SK-N-SH (cell line): ENCODE data around the gene CTBP2. TPM values are rescaled to one million over a fixed set of nuclear protein-coding genes. Genes with fewer than 3 reads are reported as not detected.

ENCODE experiments used
- CTCF ChIA-PET: fragments of 300-600, 350-600 bp; formaldehyde crosslinking; extraction: SDS; loops from one replicate; lab custom pipeline; 2021; lab: Yijun Ruan, JAX
- POLR2A ChIA-PET: fragments of 350-600 bp; sonication (Branson Sonifier 250); formaldehyde crosslinking; extraction: SDS; loops from one replicate; lab custom pipeline; 2020; ENCODE audit warnings: antibody characterized with exemption, inconsistent platforms; lab: Yijun Ruan, JAX
- DNase-seq: peaks from one replicate; pipeline ENCODE4 v3.0.0; 2012
- H2AFZ ChIP-seq: fragments of 200-600 bp; sonication (generic); 2 replicates; pipeline ENCODE4 v1.8.1; 2016; ENCODE audit warnings: antibody characterized with exemption, mild to moderate bottlenecking, low read depth
- H3F3A ChIP-seq: fragments of 200-600 bp; sonication (generic); replicated peaks from 2 replicates; pipeline ENCODE3; 2016; ENCODE audit warnings: antibody characterized with exemption, mild to moderate bottlenecking; ENCODE audit not compliant: insufficient read depth
- H3K27ac ChIP-seq, 2 experiments: fragments of 200-500 bp in 1 of 2; fragments of 200-600 bp in 1 of 2; sonication (Bioruptor generic) in 1 of 2; sonication (generic), shearing (Covaris generic) in 1 of 2; 2 replicates each; pipeline versions ENCODE4 v1.5.1 to v1.6.1; 2014 to 2016; ENCODE audit warnings: low read depth in 2 of 2, inconsistent platforms in 1 of 2, low read length in 1 of 2, mild to moderate bottlenecking in 1 of 2, mixed read lengths in 1 of 2
- H3K27me3 ChIP-seq: fragments of 200-600 bp; sonication (generic), shearing (Covaris generic); 2 replicates; pipeline ENCODE4 v1.6.1; 2016; ENCODE audit warnings: mixed run types; ENCODE audit not compliant: insufficient read depth
- H3K36me3 ChIP-seq, 2 experiments: fragments of 200-500 bp in 1 of 2; fragments of 200-600 bp in 1 of 2; sonication (Bioruptor generic) in 1 of 2; sonication (generic) in 1 of 2; replicated peaks in 1 of 2; 2 replicates each; pipeline versions ENCODE3 to v1.5.1; 2014 to 2016; ENCODE audit warnings: low read length in 1 of 2, mild to moderate bottlenecking in 1 of 2; ENCODE audit not compliant: insufficient read depth in 2 of 2, control insufficient read depth in 1 of 2
- H3K4me1 ChIP-seq, 2 experiments: fragments of 200-500 bp in 1 of 2; fragments of 200-600 bp in 1 of 2; sonication (Bioruptor generic) in 1 of 2; sonication (generic), shearing (Covaris generic) in 1 of 2; 2 replicates each; pipeline versions ENCODE4 v1.5.1 to v1.6.1; 2014 to 2016; ENCODE audit warnings: low read depth in 1 of 2, low read length in 1 of 2, mixed run types in 1 of 2; ENCODE audit not compliant: insufficient read depth in 2 of 2, control insufficient read depth in 1 of 2
- H3K4me2 ChIP-seq: fragments of 200-600 bp; sonication (generic), shearing (Covaris generic); 2 replicates; pipeline ENCODE4 v1.6.1; 2017; ENCODE audit warnings: mixed run types
- H3K4me3 ChIP-seq, 2 experiments: fragments of 200-500 bp in 1 of 2; fragments of 200-600 bp in 1 of 2; sonication (Bioruptor generic) in 1 of 2; sonication (generic), shearing (Covaris generic) in 1 of 2; 2 replicates each; pipeline versions ENCODE4 v1.5.1 to v1.8.1; 2014 to 2016; ENCODE audit warnings: low read depth in 2 of 2, inconsistent platforms in 1 of 2, low read length in 1 of 2, mild to moderate bottlenecking in 1 of 2, mixed read lengths in 1 of 2, moderate library complexity in 1 of 2
- H3K79me2 ChIP-seq: fragments of 200-600 bp; sonication (generic); 2 replicates; pipeline ENCODE4 v1.8.1; 2017; ENCODE audit warnings: mild to moderate bottlenecking; ENCODE audit not compliant: insufficient read depth
- H3K9ac ChIP-seq: fragments of 200-600 bp; sonication (generic); 2 replicates; pipeline ENCODE4 v1.6.1; 2017; ENCODE audit warnings: mixed run types
- H3K9me2 ChIP-seq: fragments of 200-600 bp; sonication (generic); 2 replicates; pipeline ENCODE4 v1.6.1; 2017; ENCODE audit warnings: mixed run types
- H3K9me3 ChIP-seq: fragments of 200-600 bp; sonication (generic); 2 replicates; pipeline ENCODE4 v1.6.1; 2017; ENCODE audit warnings: mixed run types, mild to moderate bottlenecking, moderate library complexity
- H4K20me1 ChIP-seq: fragments of 200-600 bp; sonication (generic); 2 replicates; pipeline ENCODE4 v1.6.1; 2017; ENCODE audit warnings: mild to moderate bottlenecking, mixed run types; ENCODE audit not compliant: insufficient read depth
- CTCF ChIP-seq: fragments of 200-600 bp; sonication (generic); IDR thresholded peaks from 2 replicates; pipeline ENCODE4 v1.6.1; 2017; ENCODE audit warnings: antibody characterized with exemption, mild to moderate bottlenecking, moderate library complexity
- ELF1 ChIP-seq: IDR thresholded peaks from 2 replicates; pipeline ENCODE4 v1.4.0; 2012
- EP300 ChIP-seq, 2 experiments: IDR thresholded peaks; 2 replicates each; pipeline versions ENCODE4 v1.4.0 to v1.6.1; 2012; ENCODE audit warnings: borderline replicate concordance in 1 of 2, low read depth in 1 of 2, low read length in 1 of 2
- FOSL2 ChIP-seq: IDR thresholded peaks from 2 replicates; pipeline ENCODE4 v1.4.0; 2012; ENCODE audit warnings: low read depth, mild to moderate bottlenecking, moderate library complexity, borderline replicate concordance
- FOXM1 ChIP-seq: IDR thresholded peaks from 2 replicates; pipeline ENCODE4 v1.4.0; 2012; ENCODE audit warnings: low read depth, mild to moderate bottlenecking
- GATA2 ChIP-seq: sonication (generic); formaldehyde crosslinking; IDR thresholded peaks from 2 replicates; pipeline ENCODE4 v1.5.0; 2020; ENCODE audit warnings: mild to moderate bottlenecking, missing genetic modification reagents
- IRF3 ChIP-seq: fragments of 150-350 bp; IDR thresholded peaks from 2 replicates; pipeline ENCODE4 v1.6.1; 2016; ENCODE audit warnings: mild to moderate bottlenecking, low read depth, low read length
- PBX3 ChIP-seq: IDR thresholded peaks from 2 replicates; pipeline ENCODE4; 2012
- RAD21 ChIP-seq: IDR thresholded peaks from 2 replicates; pipeline ENCODE4 v1.6.1; 2012; ENCODE audit warnings: mild to moderate bottlenecking, low read length
- REST ChIP-seq: IDR thresholded peaks from 2 replicates; pipeline ENCODE4 v1.6.1; 2012; ENCODE audit warnings: mild to moderate bottlenecking, low read depth, low read length, moderate library complexity
- RFX5 ChIP-seq: IDR thresholded peaks from 2 replicates; pipeline ENCODE4 v1.6.1; 2012; ENCODE audit warnings: mild to moderate bottlenecking, improper control_type of control experiment, low read length
- SMC3 ChIP-seq: IDR thresholded peaks from 2 replicates; pipeline ENCODE4 v1.6.1; 2012; ENCODE audit warnings: low read depth, low read length, improper control_type of control experiment
- TAF1 ChIP-seq: IDR thresholded peaks from 2 replicates; pipeline ENCODE4 v1.6.1; 2012; ENCODE audit warnings: low read depth, mild to moderate bottlenecking, low read length, moderate library complexity, borderline replicate concordance
- TCF12 ChIP-seq: IDR thresholded peaks from 2 replicates; pipeline ENCODE4 v1.4.0; 2012
- USF1 ChIP-seq: IDR thresholded peaks from 2 replicates; pipeline ENCODE4 v1.4.0; 2012; ENCODE audit warnings: low read depth, borderline replicate concordance
- YY1 ChIP-seq: IDR thresholded peaks from 2 replicates; pipeline ENCODE4 v1.4.0; 2012; ENCODE audit warnings: low read depth, mild to moderate bottlenecking
- WGBS: methylation state at CpG from one replicate; pipeline ENCODE4 v1.1.6; 2017; ENCODE audit warnings: low lambda C conversion rate; 5-methylcytosine and 5-hydroxymethylcytosine counted together
- polyA plus RNA-seq, 3 experiments: library from polyadenylated mRNA; depleted of rRNA; stranded (reverse); fragments of >200 nt; gene quantifications; 2 replicates each; pipeline ENCODE4 v1.2.3, GENCODE V29; 2012

Gene CTBP2
- polyA plus RNA-seq, 1 of the 3 experiments (the other 2 are of a cell fraction), result 69.7 TPM

GRCh38 chr10:124955243-124955642 lies 205.1 kb downstream of the CTBP2 start:
- H3K36me3 ChIP-seq, result peaks cover 0 to 3% of the 10 kb centered on the region in 2 experiments
- no peaks in the 10 kb centered on the region for H3F3A ChIP-seq
- H3K79me2 ChIP-seq, result peaks cover 99% of the 10 kb centered on the region
- no peak for TF ChIP-seq IRF3
- TF ChIP-seq ELF1, result no peak
- no peak for TF ChIP-seq CTCF
- TF ChIP-seq EP300 (IDR thresholded peaks at IDR 0.05; ENCODE audit: borderline replicate concordance in 1 of 2, low read depth in 1 of 2, low read length in 1 of 2), result no peak
- TF ChIP-seq TCF12, result no peak
- TF ChIP-seq FOSL2, result no peak
- TF ChIP-seq RAD21, result no peak
- no peak for TF ChIP-seq GATA2
- no peak for TF ChIP-seq FOXM1
- H2AFZ ChIP-seq, result no peak overlapping the region
- H4K20me1 ChIP-seq, result peaks cover 93% of the 10 kb centered on the region
- H3K4me1 ChIP-seq, result peaks cover 0 to 2% of the 10 kb centered on the region in 2 experiments; a peak in 2 of 4 replicates
- ChIA-PET POLR2A (no interaction called here), CTCF (no interaction called here)
- H3K9ac ChIP-seq, result no peak overlapping the region
- no peaks in the 10 kb centered on the region for H3K9me2 ChIP-seq
- DNase-seq, result no peak
- WGBS, result 81% methylated on average over 7 of the region's 7 CpGs
- no peaks in the 10 kb centered on the region for H3K9me3 ChIP-seq
- H3K4me2 ChIP-seq, result no peak overlapping the region
- H3K27me3 ChIP-seq, result no peaks in the 10 kb centered on the region
- H3K4me3 ChIP-seq, result no peak overlapping the region
- no peak overlapping the region for H3K27ac ChIP-seq

- TF ChIP-seq YY1 (no peak), USF1 (no peak), TAF1 (no peak), IRF3 (no peak), SMC3 (no peak), FOXM1 (no peak), RFX5 (no peak), TCF12 (no peak), PBX3 (no peak), REST (no peak), EP300 (IDR thresholded peaks at IDR 0.05; ENCODE audit: borderline replicate concordance in 1 of 2, low read depth in 1 of 2, low read length in 1 of 2) (no peak), RAD21 (no peak)
Measured at GRCh38 chr10:124953421-124953820, 206.9 kb downstream of the CTBP2 start.

More at GRCh38 chr10:124953421-124953820, 206.9 kb downstream of the CTBP2 start:
- 97% methylated on average over 3 of the region's 3 CpGs for whole genome bisulfite sequencing
- Histone ChIP-seq H2AFZ (no peak overlapping the region), H3K4me3 (no peak overlapping the region), H3K27me3 (no peaks in the 10 kb centered on the region), H3F3A (no peaks in the 10 kb centered on the region), H4K20me1 (peaks cover 87% of the 10 kb centered on the region), H3K79me2 (peaks cover 99% of the 10 kb centered on the region), H3K9me2 (no peaks in the 10 kb centered on the region), H3K9ac (no peak overlapping the region), H3K27ac (no peak overlapping the region), H3K36me3 (peaks cover 5% of the 10 kb centered on the region in 2 experiments), H3K4me1 (peaks cover 0 to 2% of the 10 kb centered on the region in 2 experiments; a peak in 2 of 4 replicates), H3K9me3 (no peaks in the 10 kb centered on the region), H3K4me2 (no peak overlapping the region)
- CTCF ChIA-PET, result interaction anchor here (0.6 kb wide), 1 partner anchor 45 kb away, joined by 3 read pairs; no protein-coding TSS in a partner anchor
- POLR2A ChIA-PET, result no interaction called here
- no peak for DNase-seq
